GM15510 (cell line): ENCODE data around the gene MPRIP.

Experiments used
- POLR2A ChIP-seq: IDR thresholded peaks from 3 replicates; pipeline ENCODE4 v1.6.1; 2011; ENCODE audit warnings: borderline replicate concordance; ENCODE audit not compliant: insufficient read length; ENCODE audit errors: extremely low read depth

The MPRIP gene

DNA sequence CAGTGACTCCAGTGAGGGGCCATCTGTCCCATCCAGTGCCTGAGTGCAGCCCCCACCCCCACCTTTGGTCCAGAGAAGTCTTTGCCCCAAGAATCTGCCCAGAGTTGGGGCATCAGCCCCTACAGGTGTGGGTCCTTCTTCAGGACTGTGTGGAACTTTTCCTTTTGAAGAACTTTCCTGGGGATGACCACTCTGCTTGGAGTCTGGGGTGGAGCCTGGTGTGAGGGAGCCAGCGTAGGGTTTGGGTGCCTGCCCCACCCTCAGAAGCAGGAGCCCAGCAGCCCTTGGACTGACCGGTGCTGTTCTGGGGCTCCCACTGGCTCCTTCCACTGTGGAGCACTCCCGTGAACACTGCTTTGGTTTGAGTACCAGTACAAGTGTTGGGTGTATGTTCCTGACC is 19.3 kb downstream of the MPRIP start:
- no peak for TF ChIP-seq POLR2A

DNA sequence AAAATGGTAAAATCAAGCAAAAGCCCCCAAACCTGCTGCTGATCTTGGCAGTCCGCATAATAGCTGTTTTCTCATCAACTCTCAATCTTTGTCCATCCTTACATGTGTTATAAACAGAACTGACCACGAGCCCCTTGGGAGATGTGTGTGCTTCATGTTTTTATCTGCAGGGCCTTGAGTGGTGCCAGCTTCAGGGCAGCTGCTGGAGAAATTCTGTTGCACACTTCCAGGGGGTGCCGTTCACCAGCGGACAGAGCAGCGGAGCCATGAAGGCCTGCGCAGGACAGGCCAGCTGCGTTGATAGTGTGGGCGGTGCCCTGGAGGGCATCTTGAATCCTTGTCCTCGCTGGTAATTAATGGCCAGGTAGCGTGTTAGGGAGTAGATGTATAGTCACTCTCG is 20.1 kb downstream of the MPRIP start:
- no peak for TF ChIP-seq POLR2A

DNA sequence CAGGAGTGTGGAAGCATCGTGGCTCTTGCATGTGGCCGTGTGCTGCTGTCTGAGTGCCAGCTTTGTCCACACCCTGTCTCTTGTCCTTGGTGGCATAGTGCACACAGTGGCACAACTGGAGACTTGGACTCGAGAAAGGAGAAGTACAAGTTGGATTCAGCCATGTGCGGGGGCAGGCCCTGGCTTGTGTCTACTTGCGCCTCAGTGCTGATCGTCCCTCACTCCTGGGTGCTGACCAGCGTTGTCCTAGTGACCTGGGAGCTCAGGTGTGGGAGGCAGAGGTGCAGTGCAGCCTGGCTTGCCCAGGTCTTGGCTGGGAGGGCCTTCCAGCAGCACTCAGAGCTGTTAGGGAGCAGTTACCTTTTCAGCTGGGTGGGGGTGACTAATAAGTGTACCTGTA is 20.6 kb downstream of the MPRIP start:
- no peak for TF ChIP-seq POLR2A

- no peak for TF ChIP-seq POLR2A
Observed at GRCh38 chr17:17063546-17064122, 21.4 kb downstream of the MPRIP start.

DNA sequence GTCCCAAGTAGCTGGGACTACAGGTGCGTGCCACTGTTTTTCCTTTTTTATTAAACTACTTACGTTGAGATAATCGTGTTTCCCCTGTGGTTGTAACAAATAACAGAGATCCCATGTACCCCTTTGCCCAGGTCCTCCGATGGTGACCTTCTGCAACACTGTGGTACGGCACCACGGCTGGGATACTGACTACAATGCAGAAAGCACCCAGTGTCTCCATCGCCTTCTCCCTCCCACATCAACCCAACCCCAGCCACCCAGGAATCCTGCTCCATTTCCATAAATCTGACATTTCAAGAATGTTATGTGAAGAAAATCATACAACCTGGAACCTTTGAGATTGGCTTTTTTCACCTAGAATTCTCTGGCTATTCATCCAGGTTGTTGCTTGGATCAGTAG is 22.1 kb downstream of the MPRIP start:
- TF ChIP-seq POLR2A = no peak

GRCh38 chr17:17066021-17066420 is 23.8 kb downstream of the MPRIP start:
- no peak for TF ChIP-seq POLR2A

DNA sequence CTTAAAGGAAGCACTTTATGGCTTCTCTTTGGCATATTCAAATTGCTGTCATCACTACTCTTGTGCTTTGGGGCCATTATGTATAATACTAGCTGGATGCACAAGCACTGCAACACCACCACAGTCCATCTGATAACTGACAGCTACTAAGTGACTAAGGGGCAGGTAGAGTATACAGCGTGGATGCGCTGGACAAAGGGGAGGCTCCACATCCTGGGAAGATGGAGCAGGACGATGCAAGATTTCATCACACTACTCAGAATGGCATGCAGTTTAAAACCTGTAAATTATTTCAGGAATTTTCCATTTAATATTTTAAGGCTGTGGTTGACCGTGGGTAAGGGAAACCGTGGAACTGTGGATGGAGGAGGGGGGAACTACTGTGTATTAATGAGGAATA is 25.0 kb downstream of the MPRIP start:
- no peak for TF ChIP-seq POLR2A

- no peak for TF ChIP-seq POLR2A
Observed at GRCh38 chr17:17069849-17070248, 27.6 kb downstream of the MPRIP start.

DNA sequence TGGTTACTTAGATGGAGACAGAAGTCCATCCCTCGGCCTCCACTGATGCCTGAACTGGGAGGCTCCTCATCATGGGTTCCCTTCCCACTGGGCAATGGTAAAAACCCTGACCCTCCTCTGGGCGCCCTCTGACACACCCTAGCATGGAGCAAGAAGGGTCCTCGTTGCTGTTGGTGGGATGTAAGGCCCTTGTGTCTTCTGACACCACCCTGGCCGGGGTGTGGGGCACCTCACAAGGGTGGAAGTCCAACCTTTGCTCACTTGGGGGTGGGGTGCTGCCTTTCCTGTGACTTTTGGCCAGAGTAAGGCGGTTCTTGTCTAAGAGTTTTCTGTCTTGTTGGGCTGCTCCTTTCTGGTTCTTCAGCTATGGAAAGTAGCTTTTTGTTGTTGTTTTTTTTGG is 28.7 kb downstream of the MPRIP start:
- TF ChIP-seq POLR2A = no peak

DNA sequence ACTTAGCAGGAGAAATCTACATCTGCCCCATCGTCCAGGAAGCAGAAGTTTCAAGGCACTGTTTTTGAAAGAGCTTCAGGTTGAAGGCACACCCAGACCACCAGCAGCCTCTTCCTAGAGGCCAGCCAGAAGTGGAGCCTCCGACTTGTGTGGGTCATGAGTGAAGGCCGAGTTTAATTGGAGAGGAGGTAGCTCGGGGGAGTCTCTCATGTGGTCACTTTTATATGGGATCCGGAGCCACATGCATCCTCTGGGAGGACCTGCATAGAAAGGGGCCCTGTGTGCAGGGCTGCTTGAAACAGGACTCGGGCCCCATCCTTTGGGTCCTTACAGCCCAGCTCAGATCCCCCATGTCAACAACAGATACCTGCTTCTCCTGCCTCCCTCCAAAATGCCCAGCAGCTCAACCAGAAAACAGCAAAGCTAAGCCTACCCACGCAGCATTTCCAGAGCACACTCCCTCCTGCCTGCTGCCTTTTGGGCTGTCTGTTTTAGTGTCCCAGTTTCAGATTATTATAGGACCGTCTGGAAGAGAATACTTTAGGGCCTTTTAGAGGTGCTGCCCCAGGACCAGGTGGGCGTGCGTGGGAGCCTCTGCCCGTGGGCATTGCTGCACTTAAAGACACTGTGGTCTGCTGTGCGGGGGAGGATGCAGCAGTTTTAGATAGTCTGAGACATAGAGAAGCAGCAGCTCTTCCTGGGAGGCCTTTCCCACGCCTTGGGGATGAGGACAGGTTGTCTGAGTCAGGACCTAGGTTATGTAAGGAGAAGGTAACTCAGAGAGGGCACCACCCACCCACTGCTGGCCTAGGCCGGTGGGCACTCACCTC is 29.5 kb downstream of the MPRIP start:
- no peak for TF ChIP-seq POLR2A

DNA sequence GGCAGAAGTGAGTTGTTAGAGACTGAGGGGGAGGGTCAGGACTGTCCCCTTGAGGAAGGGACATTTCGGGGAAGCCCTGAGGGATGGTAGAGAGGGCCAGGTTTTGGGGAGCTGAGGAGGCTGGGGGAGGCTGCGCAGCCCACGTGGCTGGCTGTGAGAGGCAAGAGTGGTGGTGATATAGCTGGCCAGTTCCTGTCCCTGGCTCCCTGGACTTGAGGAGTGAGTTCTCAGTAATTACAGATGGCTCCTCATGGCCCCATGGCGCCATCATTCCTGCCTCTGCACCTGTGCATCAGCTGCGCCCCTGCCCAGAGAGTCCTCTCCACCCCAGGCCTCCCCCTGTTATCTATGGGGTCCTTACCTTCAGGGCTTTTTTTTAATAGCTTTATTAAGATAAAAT is 30.3 kb downstream of the MPRIP start:
- no peak for TF ChIP-seq POLR2A

GRCh38 chr17:17073030-17073564 is 30.8 kb downstream of the MPRIP start:
- no peak for TF ChIP-seq POLR2A

DNA sequence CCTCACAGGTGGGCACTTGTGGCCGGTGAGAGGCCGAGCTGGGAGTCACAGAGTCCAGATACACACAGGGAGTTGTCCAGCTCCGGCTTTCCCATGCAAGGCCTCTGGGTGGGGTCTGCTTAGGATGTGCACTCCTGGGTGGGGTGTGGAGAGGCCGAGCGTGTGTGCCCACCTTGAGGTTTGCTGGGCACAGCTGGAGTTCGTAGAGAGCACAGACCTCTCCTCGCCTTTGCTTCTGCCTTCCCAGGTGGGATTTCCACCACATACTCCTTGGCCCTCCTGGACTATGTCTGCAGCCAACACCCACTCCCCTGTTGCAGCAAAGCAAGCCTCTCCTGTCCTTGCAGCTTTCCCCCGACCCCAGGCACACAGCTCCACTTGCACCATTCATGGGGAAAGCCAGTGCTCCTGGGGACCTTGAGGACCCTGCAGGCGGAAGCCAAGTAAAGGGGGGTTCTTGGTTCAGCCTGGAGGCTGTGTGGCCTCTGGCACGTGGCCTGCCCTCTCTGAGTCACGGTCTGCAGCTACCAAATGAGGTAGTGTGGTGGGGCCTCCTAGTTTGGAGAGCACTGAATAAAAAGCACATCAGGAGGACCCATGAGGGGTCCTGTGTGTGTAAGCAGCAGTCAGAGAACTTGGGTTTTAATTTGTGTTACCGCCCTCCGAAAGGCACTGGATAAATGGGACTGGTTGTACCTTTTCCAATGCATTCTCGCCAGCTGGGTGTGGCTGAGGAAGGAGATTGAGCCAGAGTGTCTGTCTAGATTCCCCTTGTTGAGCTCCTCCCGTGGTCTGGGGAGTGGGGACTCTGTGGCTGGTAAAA is 31.5 kb downstream of the MPRIP start:
- TF ChIP-seq POLR2A = no peak

DNA sequence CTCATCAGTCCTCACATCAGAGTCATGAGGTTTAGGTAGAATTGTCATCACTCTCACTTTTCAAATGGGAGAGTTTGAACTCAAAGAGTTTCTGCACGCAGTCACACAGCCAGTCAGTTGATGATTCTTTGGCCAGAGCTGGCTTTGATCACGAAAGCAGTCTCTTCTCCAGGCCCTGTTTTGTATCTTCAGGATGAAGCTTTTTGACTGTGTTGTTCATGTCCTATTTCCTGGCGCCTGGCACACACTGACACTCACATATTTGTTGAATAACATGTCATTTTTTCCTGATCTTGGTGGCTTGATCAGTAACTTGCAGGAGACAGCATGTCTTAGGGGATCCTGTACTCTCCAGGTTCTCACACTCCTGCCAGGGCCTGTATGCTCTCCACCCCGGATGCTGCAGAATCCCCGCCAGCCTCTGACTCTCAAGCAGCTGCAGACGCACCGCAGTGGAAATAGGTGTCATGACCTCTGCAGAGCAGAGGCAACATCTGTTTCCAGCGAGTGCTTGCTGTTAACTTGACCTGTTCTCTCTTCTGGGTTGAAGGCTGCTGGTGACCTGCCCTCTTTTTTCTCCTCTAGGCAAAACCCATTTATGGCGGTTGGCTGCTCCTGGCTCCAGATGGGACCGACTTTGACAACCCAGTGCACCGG is 33.0 kb downstream of the MPRIP start:
- no peak for TF ChIP-seq POLR2A

DNA sequence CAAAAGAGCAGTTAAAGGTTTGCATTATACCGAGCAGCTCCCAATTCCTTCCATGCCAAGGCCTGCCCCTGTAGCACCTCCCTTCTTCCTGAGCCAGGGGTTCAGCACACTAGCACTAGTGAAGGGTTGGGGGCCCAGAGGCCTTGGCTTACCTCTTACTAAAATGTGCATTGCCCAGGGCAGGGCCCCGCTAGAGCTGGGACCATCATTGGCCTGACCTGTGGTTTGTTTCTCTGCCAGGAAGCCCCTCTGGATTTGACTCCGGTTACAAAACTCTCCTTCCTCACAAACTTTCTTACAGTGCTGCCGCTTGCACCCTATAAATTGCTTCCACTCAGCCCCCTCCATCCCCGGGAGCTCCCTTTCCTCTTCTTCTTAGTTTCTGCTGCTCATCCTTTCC is 33.8 kb downstream of the MPRIP start:
- no peak for TF ChIP-seq POLR2A
